ENCODE results near the gene WBP2. TPM values are rescaled to one million over a fixed set of nuclear protein-coding genes. Genes with fewer than 3 reads are reported as not detected.

The WBP2 gene
- total and polyA plus RNA-seq, 5 donors from 2014 or later = 77.7 to 118 (median 92.2) TPM

GRCh38 chr17:75837899-75838298, 17.2 kb downstream of the WBP2 start:
- no peaks in the 10 kb centered on the region for H3K27me3 ChIP-seq (ENCODE audit: control insufficient read depth, insufficient read depth, low read length)
- ATAC-seq (ENCODE audit: low read depth in 2 of 2) (no peak), DNase-seq (no peak)
- Mint-ChIP-seq H3K27me3 (no peaks in the 10 kb centered on the region), H3K36me3 (peaks cover 5% of the 10 kb centered on the region), H3K4me1 (peaks cover 4 to 32% (median 13%) of the 10 kb centered on the region in 4 donors), H3K27ac (peak overlapping the region in 1 of 3 donors; percentile 79), H3K9me3 (no peaks in the 10 kb centered on the region), H3K4me3 (no peak overlapping the region)
- H3K9me3 ChIP-seq (ENCODE audit: control insufficient read depth in 2 of 2, low read length in 2 of 2) = no peaks in the 10 kb centered on the region
- H3K4me3 ChIP-seq (ENCODE audit: low read depth, low read length) = no peak overlapping the region
- no peak overlapping the region for H3K27ac ChIP-seq (ENCODE audit: insufficient read depth, low read length, poor library complexity, severe bottlenecking)
- H3K4me1 ChIP-seq (ENCODE audit: control insufficient read depth, insufficient read depth, low read length, poor library complexity, severe bottlenecking) = peaks cover 32% of the 10 kb centered on the region
- peaks cover 61% of the 10 kb centered on the region for H3K36me3 ChIP-seq (ENCODE audit: control insufficient read depth, insufficient read depth, low read length)

- Mint-ChIP-seq H3K9me3 (no peaks in the 10 kb centered on the region), H3K27me3 (no peaks in the 10 kb centered on the region), H3K4me1 (peaks cover 4 to 37% (median 20%) of the 10 kb centered on the region in 4 donors), H3K36me3 (peaks cover 9% of the 10 kb centered on the region), H3K4me3 (no peak overlapping the region), H3K27ac (no peak overlapping the region)
- DNase-seq (no peak), ATAC-seq (ENCODE audit: low read depth in 2 of 2) (no peak)
- Histone ChIP-seq H3K27me3 (ENCODE audit: control insufficient read depth, insufficient read depth, low read length) (no peaks in the 10 kb centered on the region), H3K36me3 (ENCODE audit: control insufficient read depth, insufficient read depth, low read length) (peaks cover 60% of the 10 kb centered on the region), H3K4me3 (ENCODE audit: low read depth, low read length) (no peak overlapping the region), H3K4me1 (ENCODE audit: control insufficient read depth, insufficient read depth, low read length, poor library complexity, severe bottlenecking) (peaks cover 33% of the 10 kb centered on the region), H3K27ac (ENCODE audit: insufficient read depth, low read length, poor library complexity, severe bottlenecking) (no peak overlapping the region), H3K9me3 (ENCODE audit: control insufficient read depth in 2 of 2, low read length in 2 of 2) (no peaks in the 10 kb centered on the region)
Measured at GRCh38 chr17:75836605-75837004, 18.5 kb downstream of the WBP2 start.

GRCh38 chr17:75835654-75835987, 19.5 kb downstream of the WBP2 start:
- ATAC-seq (ENCODE audit: low read depth in 2 of 2) (no peak), DNase-seq (no peak)
- Histone ChIP-seq H3K4me3 (ENCODE audit: low read depth, low read length) (no peak overlapping the region), H3K27me3 (ENCODE audit: control insufficient read depth, insufficient read depth, low read length) (no peaks in the 10 kb centered on the region), H3K27ac (ENCODE audit: insufficient read depth, low read length, poor library complexity, severe bottlenecking) (no peak overlapping the region), H3K9me3 (ENCODE audit: control insufficient read depth in 2 of 2, low read length in 2 of 2) (no peaks in the 10 kb centered on the region), H3K36me3 (ENCODE audit: control insufficient read depth, insufficient read depth, low read length) (peaks cover 63% of the 10 kb centered on the region), H3K4me1 (ENCODE audit: control insufficient read depth, insufficient read depth, low read length, poor library complexity, severe bottlenecking) (peaks cover 30% of the 10 kb centered on the region)
- Mint-ChIP-seq H3K27me3 (no peaks in the 10 kb centered on the region), H3K4me1 (peaks cover 4 to 37% (median 20%) of the 10 kb centered on the region in 4 donors), H3K36me3 (peaks cover 9% of the 10 kb centered on the region), H3K27ac (peak overlapping the region in 1 of 3 donors; percentile 87), H3K4me3 (no peak overlapping the region), H3K9me3 (no peaks in the 10 kb centered on the region)

DNA sequence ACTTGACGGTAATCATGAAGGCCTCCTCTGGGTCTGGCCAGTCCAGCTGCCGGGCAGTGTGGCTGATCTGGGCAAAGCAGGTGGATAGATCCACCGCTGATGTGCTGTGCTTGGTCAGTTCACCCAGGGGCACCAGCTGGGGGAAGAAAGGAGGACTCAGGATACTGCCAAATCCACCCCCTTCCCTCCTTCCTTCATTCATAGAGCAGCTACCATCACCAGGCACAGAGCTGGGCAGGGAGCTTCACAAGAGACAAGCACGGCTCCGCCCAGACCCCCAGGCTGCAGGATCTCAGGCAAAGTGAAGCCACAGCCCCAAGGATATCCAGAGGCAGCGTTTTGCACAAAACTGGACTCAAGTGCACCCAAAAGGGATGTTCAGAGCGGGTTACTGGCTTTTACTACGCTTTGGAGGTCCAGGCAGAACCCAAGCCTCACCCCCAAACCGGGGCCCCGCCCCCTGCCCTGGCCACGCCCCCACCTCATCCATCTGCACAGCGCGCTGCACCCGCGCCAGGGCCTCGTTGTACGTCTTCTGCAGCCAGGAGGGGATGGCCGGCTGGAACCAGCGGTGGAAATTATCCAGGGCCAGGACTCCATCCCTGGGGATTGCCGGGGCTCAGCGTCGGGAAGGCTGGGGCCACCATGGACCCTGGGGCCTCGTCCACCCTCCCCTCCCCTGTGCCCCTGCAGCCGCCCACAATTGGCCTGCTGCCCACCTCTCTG, 20.0 kb downstream of the WBP2 start:
- Mint-ChIP-seq H3K36me3 (peaks cover 9% of the 10 kb centered on the region), H3K4me1 (peaks cover 4 to 37% (median 20%) of the 10 kb centered on the region in 4 donors)
- peaks cover 30% of the 10 kb centered on the region for H3K4me1 ChIP-seq (ENCODE audit: control insufficient read depth, insufficient read depth, low read length, poor library complexity, severe bottlenecking)

DNA sequence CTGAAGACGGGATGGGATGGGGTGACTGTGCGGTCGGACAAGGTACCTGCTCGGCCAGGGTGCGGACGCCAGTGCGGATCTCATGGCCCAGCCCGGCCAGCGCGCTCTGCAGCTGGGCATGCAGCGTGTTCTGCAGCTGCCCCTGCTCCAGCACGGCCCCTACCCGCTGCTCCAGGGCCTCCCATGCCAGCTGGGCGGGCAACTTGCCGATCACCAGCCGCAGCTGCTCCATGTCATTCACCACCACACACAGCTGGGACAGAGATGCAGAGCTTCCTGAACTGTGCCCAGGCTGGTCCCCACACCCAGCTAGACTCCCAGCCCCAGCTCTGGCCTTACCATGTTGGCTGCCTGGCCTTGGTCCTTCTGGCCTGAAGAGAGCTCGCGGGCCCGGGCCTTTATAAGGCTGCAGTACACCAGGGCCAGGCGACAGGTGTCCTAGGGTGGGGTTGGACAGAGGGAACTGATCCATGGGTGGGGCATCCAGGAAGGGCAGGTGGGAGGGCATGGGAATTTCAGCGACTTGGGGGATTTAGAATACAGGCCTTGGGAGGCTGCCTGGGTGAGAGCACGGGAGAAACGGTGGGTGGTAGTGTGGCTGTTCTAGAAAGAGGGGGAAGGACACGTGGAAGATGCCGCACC, 20.7 kb downstream of the WBP2 start:
- Histone ChIP-seq H3K4me3 (ENCODE audit: low read depth, low read length) (no peak overlapping the region), H3K27me3 (ENCODE audit: control insufficient read depth, insufficient read depth, low read length) (no peaks in the 10 kb centered on the region), H3K9me3 (ENCODE audit: control insufficient read depth in 2 of 2, low read length in 2 of 2) (no peaks in the 10 kb centered on the region), H3K36me3 (ENCODE audit: control insufficient read depth, insufficient read depth, low read length) (peaks cover 61% of the 10 kb centered on the region), H3K27ac (ENCODE audit: insufficient read depth, low read length, poor library complexity, severe bottlenecking) (peak overlapping the region; percentile 89), H3K4me1 (ENCODE audit: control insufficient read depth, insufficient read depth, low read length, poor library complexity, severe bottlenecking) (peaks cover 30% of the 10 kb centered on the region)
- Mint-ChIP-seq H3K27ac (peak overlapping the region; percentile 60 to 94 (median 92)), H3K9me3 (no peaks in the 10 kb centered on the region), H3K27me3 (no peaks in the 10 kb centered on the region), H3K36me3 (peaks cover 9% of the 10 kb centered on the region), H3K4me3 (peak overlapping the region in 1 of 4 donors; percentile 50), H3K4me1 (peaks cover 4 to 36% (median 20%) of the 10 kb centered on the region in 4 donors)
- DNase-seq (no peak), ATAC-seq (ENCODE audit: low read depth in 2 of 2) (no peak)

More for the DNA sequence above, 20.0 kb downstream of the WBP2 start:
- no peak overlapping the region for H3K4me3 ChIP-seq (ENCODE audit: low read depth, low read length)
- H3K27me3 Mint-ChIP-seq = no peaks in the 10 kb centered on the region
- H3K4me3 Mint-ChIP-seq = peak overlapping the region in 1 of 4 donors; percentile 49
- ATAC-seq (ENCODE audit: low read depth in 2 of 2) (no peak), DNase-seq (no peak)
- H3K27me3 ChIP-seq (ENCODE audit: control insufficient read depth, insufficient read depth, low read length) = no peaks in the 10 kb centered on the region
- H3K36me3 ChIP-seq (ENCODE audit: control insufficient read depth, insufficient read depth, low read length) = peaks cover 63% of the 10 kb centered on the region
- H3K27ac Mint-ChIP-seq = peak overlapping the region in 2 of 3 donors; percentile 29 to 87
- no peaks in the 10 kb centered on the region for H3K9me3 Mint-ChIP-seq
- peak overlapping the region; percentile 89 for H3K27ac ChIP-seq (ENCODE audit: insufficient read depth, low read length, poor library complexity, severe bottlenecking)
- H3K9me3 ChIP-seq (ENCODE audit: control insufficient read depth in 2 of 2, low read length in 2 of 2) = no peaks in the 10 kb centered on the region

DNA sequence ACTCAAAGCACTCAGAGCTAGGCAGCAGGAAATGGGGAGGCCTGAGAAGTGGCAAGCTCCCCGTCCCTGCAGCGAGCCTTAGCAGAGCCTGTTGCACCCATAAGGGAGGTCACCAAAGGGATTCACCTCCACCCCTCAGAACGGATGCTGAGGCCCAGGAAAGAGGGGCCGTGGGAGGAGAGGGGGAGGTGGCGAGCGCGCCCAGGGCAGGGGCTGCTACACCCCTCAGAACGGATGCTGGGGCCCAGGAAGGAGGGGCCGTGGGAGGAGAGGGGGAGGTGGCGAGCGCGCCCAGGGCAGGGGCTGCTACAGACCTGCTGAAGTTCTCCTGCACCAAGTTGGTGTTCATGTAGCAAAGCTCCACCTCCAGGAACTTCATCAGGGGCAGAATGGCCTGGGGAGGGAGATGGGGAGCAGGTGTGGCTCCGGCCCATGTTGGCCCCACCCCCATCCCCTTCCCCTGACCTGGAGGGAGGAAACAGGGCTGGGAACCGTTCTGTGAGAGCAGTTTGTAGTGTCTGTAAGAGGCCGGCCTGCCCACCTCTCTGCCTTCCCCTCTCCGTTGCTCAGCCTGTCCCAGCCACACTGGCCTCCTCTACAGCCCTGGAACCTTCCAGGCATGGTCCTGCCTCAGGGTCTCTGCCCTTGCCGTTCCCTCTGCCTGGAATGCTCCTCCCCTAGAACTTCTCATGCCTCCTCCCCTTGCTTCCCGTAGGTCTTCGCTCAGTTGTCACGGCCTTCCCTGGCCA, 22.3 kb downstream of the WBP2 start:
- Histone ChIP-seq H3K27me3 (ENCODE audit: control insufficient read depth, insufficient read depth, low read length) (no peaks in the 10 kb centered on the region), H3K36me3 (ENCODE audit: control insufficient read depth, insufficient read depth, low read length) (peaks cover 63% of the 10 kb centered on the region), H3K27ac (ENCODE audit: insufficient read depth, low read length, poor library complexity, severe bottlenecking) (peak overlapping the region; percentile 89), H3K4me1 (ENCODE audit: control insufficient read depth, insufficient read depth, low read length, poor library complexity, severe bottlenecking) (peaks cover 35% of the 10 kb centered on the region), H3K4me3 (ENCODE audit: low read depth, low read length) (peak overlapping the region; percentile 49), H3K9me3 (ENCODE audit: control insufficient read depth in 2 of 2, low read length in 2 of 2) (no peaks in the 10 kb centered on the region)
- Mint-ChIP-seq H3K36me3 (peaks cover 13% of the 10 kb centered on the region), H3K4me1 (peaks cover 4 to 38% (median 22%) of the 10 kb centered on the region in 4 donors), H3K27me3 (no peaks in the 10 kb centered on the region), H3K4me3 (peak overlapping the region; percentile 67 to 85 (median 76)), H3K9me3 (no peaks in the 10 kb centered on the region), H3K27ac (peak overlapping the region; percentile 92 to 98 (median 94))
- peak; percentile 22 to 70 (median 40) for DNase-seq
- peak; percentile 25 to 55 for ATAC-seq (ENCODE audit: low read depth in 2 of 2)

GRCh38 chr17:75832164-75832651, 22.9 kb downstream of the WBP2 start:
- Mint-ChIP-seq H3K4me1 (peaks cover 4 to 40% (median 23%) of the 10 kb centered on the region in 4 donors), H3K9me3 (no peaks in the 10 kb centered on the region), H3K36me3 (peaks cover 13% of the 10 kb centered on the region), H3K27ac (peak overlapping the region; percentile 92 to 98 (median 94)), H3K27me3 (no peaks in the 10 kb centered on the region), H3K4me3 (peak overlapping the region; percentile 67 to 85 (median 76))
- Histone ChIP-seq H3K27me3 (ENCODE audit: control insufficient read depth, insufficient read depth, low read length) (no peaks in the 10 kb centered on the region), H3K4me1 (ENCODE audit: control insufficient read depth, insufficient read depth, low read length, poor library complexity, severe bottlenecking) (peaks cover 41% of the 10 kb centered on the region), H3K9me3 (ENCODE audit: control insufficient read depth in 2 of 2, low read length in 2 of 2) (no peaks in the 10 kb centered on the region), H3K36me3 (ENCODE audit: control insufficient read depth, insufficient read depth, low read length) (peaks cover 61% of the 10 kb centered on the region), H3K27ac (ENCODE audit: insufficient read depth, low read length, poor library complexity, severe bottlenecking) (peak overlapping the region; percentile 89), H3K4me3 (ENCODE audit: low read depth, low read length) (peak overlapping the region; percentile 49)
- ATAC-seq (ENCODE audit: low read depth in 2 of 2) (peak; percentile 62 to 65), DNase-seq (peak; percentile 46 to 75 (median 61))

Data from CD4-positive, CD25-positive, alpha-beta regulatory T cell (primary cell).